HepG2 (cell line): Measurements from ENCODE around the gene C16orf90. TPM values are rescaled to one million over a fixed set of nuclear protein-coding genes. Genes with fewer than 3 reads are reported as not detected.

Source experiments
- CAMTA2 ChIP-seq: sonication (generic); formaldehyde crosslinking; IDR thresholded peaks from 2 replicates; pipeline ENCODE4 v1.4.0; 2020; ENCODE audit warnings: mild to moderate bottlenecking, missing genetic modification reagents, borderline replicate concordance
- CBFB ChIP-seq: sonication (generic); formaldehyde crosslinking; IDR thresholded peaks from 2 replicates; pipeline ENCODE4 v1.4.0; 2020; ENCODE audit warnings: missing genetic modification reagents
- CEBPB ChIP-seq: IDR thresholded peaks from 2 replicates; pipeline ENCODE4 v1.6.1; 2011; ENCODE audit warnings: low read depth, low read length, improper control_type of control experiment, borderline replicate concordance
- HMGA1 ChIP-seq: sonication (generic); formaldehyde crosslinking; conservative IDR thresholded peaks from 2 replicates; pipeline ENCODE4 v1.4.0; 2020; ENCODE audit warnings: missing genetic modification reagents
- NCOR1 ChIP-seq: fragments of 200-600 bp; sonication (generic); IDR thresholded peaks from 2 replicates; pipeline ENCODE4 v1.7.0; 2017; ENCODE audit warnings: antibody characterized with exemption, low read length, borderline replicate concordance
- PHF20 ChIP-seq: sonication (generic); formaldehyde crosslinking; IDR thresholded peaks from 2 replicates; pipeline ENCODE4 v1.5.0; 2020; ENCODE audit warnings: mild to moderate bottlenecking, missing genetic modification reagents
- RARA ChIP-seq: IDR thresholded peaks from 2 replicates; pipeline ENCODE4 v1.6.1; 2016; ENCODE audit warnings: missing genetic modification reagents, missing compliant biosample characterization
- SP4 ChIP-seq: sonication (generic); formaldehyde crosslinking; IDR thresholded peaks from 2 replicates; pipeline ENCODE4 v1.8.1; 2023; ENCODE audit warnings: mild to moderate bottlenecking, missing genetic modification reagents
- TGIF2 ChIP-seq: IDR thresholded peaks from 2 replicates; pipeline ENCODE4 v1.6.1; 2016; ENCODE audit warnings: control low read depth, missing compliant biosample characterization
- XRCC5 ChIP-seq: fragments of 200-400 bp; formaldehyde crosslinking; optimal IDR thresholded peaks from 2 replicates; pipeline ENCODE3; 2017; ENCODE audit warnings: mild to moderate bottlenecking, low read length
- ZC3H4 ChIP-seq: sonication (generic); formaldehyde crosslinking; IDR thresholded peaks from 2 replicates; pipeline ENCODE4 v1.4.0; 2020; ENCODE audit warnings: missing genetic modification reagents, borderline replicate concordance
- ZNF678 ChIP-seq: sonication (generic); formaldehyde crosslinking; IDR thresholded peaks from 2 replicates; pipeline ENCODE4 v1.4.0; 2020; ENCODE audit warnings: mild to moderate bottlenecking, missing genetic modification reagents
- ZNF749 ChIP-seq: sonication (generic); formaldehyde crosslinking; IDR thresholded peaks from 2 replicates; pipeline ENCODE4 v1.8.0; 2022; ENCODE audit warnings: mild to moderate bottlenecking, missing genetic modification reagents, moderate library complexity, borderline replicate concordance
- polyA plus RNA-seq, 8 experiments: library from polyadenylated mRNA; depleted of rRNA in 3 of 8; stranded (reverse) in 7 of 8; unstranded in 1 of 8; fragments of >200 nt; fragmentation: Illumina TruSeq in 4 of 8; extraction: Trizol in 4 of 8; gene quantifications; 2 replicates each; pipeline versions ENCODE4 v1.2.1 to v1.2.3, GENCODE V29; 2011 to 2016; ENCODE audit warnings: low read depth in 4 of 8, missing spikeins in 1 of 8, mixed read lengths in 1 of 8; ENCODE audit not compliant: insufficient read depth in 1 of 8
- total RNA-seq, 5 experiments: library from RNA; depleted of rRNA; stranded (reverse); fragments of >200 nt; fragmentation: Illumina TruSeq; extraction: Trizol; gene quantifications; 2 replicates each; pipeline ENCODE4 v1.2.3, GENCODE V29; 2016; ENCODE audit warnings: low read depth in 1 of 5
- TF ChIP-seq, protein P1 (sequence below): sonication (generic); formaldehyde crosslinking; IDR thresholded peaks from 2 replicates; pipeline ENCODE4 v1.8.0; 2022; ENCODE audit warnings: missing genetic modification reagents, low read depth, mild to moderate bottlenecking, borderline replicate concordance
- TF ChIP-seq, protein P2 (sequence below): sonication (generic); formaldehyde crosslinking; conservative IDR thresholded peaks from 2 replicates; pipeline ENCODE4 v1.4.0; 2020; ENCODE audit warnings: missing genetic modification reagents
- TF ChIP-seq, protein P3 (sequence below): IDR thresholded peaks from 2 replicates; pipeline ENCODE4 v1.6.1; 2016; ENCODE audit warnings: missing genetic modification reagents, missing compliant biosample characterization
- TF ChIP-seq, protein P4 (sequence below): sonication (generic); IDR thresholded peaks from 2 replicates; pipeline ENCODE4 v1.6.1; 2016; ENCODE audit warnings: low read depth, borderline replicate concordance

The C16orf90 gene
- total and polyA plus RNA-seq, 2 of the 13 experiments (the other 11 are each of a cell fraction or from before 2014, with no cell fraction given), result not detected

DNA sequence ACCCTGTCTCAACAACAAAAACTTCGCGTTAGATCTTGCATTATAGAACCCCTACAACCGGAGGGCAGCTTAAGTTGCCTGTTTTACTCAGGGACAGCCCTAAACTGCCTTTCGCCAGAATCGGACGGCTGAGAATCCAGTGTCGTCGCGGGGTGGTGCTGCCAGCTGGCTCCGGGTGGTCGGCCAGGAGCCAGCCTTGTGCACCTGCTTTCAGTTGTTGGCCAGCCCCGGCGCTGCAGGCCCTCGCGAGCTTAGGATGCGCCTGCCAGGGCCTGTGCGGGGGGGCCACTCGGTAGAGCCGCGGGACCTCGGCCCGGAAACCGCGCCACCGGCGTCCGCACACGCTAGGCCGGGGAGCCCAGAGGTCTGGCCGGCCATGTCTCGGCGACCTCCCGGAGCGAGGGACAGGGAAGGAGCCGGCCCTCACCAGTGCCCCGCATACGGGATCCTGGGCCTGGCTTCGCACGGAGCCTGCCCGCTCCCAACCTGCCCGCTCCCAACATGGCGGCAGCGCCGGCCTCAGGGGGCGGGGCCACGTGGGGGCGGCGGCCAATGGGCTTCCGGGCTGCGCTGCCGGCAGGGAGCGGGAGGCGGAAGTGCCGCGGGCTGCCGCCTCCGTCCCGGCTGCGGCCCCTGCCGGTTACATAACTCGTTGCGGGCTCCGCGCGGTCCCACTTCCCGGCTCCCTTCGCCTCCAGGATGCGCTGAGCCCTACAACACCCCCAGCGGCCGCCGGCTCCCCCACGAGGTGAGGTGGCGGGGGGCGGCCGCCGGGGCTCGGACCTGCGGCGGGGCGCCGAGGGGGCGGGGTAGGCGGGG is 37.6 kb downstream of the C16orf90 start (continued):
- peak; percentile 5; the same call in 1 of the 2 replicates for TF ChIP-seq RARA (CRISPR knock-in tag)
- TF ChIP-seq ZC3H4 (CRISPR knock-in tag), result 0 out of 2 replicates have a peak, but pooled peaks have one; percentile 48
- peak; percentile 95 for TF ChIP-seq SP4 (CRISPR knock-in tag)
- TF ChIP-seq, protein P1, sequence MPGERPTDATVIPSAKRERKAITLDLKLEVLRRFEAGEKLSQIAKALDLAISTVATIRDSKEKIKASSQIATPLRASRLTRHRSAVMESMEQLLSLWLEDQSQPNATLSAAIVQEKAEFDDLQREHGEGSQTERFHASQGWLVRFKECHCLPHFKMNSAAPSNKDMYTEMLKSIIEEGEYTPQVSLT (CRISPR knock-in tag), result no peak
- peak; percentile 21 for TF ChIP-seq XRCC5
- no peak; the same call in 1 of the 2 replicates for TF ChIP-seq TGIF2 (CRISPR knock-in tag)
- TF ChIP-seq CEBPB, result peak; percentile 37; the same call in 1 of the 2 replicates
- TF ChIP-seq ZNF749 (CRISPR knock-in tag), result 0 out of 2 replicates have a peak, but pooled peaks have one; percentile 42
- no peak for TF ChIP-seq NCOR1
- TF ChIP-seq HMGA1 (CRISPR knock-in tag), result no peak
- peak; percentile 63 for TF ChIP-seq PHF20 (CRISPR knock-in tag)
- TF ChIP-seq, protein P2, sequence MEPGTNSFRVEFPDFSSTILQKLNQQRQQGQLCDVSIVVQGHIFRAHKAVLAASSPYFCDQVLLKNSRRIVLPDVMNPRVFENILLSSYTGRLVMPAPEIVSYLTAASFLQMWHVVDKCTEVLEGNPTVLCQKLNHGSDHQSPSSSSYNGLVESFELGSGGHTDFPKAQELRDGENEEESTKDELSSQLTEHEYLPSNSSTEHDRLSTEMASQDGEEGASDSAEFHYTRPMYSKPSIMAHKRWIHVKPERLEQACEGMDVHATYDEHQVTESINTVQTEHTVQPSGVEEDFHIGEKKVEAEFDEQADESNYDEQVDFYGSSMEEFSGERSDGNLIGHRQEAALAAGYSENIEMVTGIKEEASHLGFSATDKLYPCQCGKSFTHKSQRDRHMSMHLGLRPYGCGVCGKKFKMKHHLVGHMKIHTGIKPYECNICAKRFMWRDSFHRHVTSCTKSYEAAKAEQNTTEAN (CRISPR knock-in tag), result 0 out of 2 replicates have a peak, but pooled peaks have one; percentile 23
- TF ChIP-seq CAMTA2 (CRISPR knock-in tag), result peak; percentile 57; the same call in 1 of the 2 replicates
- TF ChIP-seq, protein P3, sequence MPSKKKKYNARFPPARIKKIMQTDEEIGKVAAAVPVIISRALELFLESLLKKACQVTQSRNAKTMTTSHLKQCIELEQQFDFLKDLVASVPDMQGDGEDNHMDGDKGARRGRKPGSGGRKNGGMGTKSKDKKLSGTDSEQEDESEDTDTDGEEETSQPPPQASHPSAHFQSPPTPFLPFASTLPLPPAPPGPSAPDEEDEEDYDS, result 0 out of 2 replicates have a peak, but pooled peaks have one; percentile 23
- TF ChIP-seq, protein P4, sequence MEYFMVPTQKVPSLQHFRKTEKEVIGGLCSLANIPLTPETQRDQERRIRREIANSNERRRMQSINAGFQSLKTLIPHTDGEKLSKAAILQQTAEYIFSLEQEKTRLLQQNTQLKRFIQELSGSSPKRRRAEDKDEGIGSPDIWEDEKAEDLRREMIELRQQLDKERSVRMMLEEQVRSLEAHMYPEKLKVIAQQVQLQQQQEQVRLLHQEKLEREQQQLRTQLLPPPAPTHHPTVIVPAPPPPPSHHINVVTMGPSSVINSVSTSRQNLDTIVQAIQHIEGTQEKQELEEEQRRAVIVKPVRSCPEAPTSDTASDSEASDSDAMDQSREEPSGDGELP, result peak; percentile 42; the same call in 1 of the 2 replicates
- TF ChIP-seq ZNF678 (CRISPR knock-in tag), result no peak; the same call in 1 of the 2 replicates
- TF ChIP-seq CBFB (CRISPR knock-in tag), result no peak; the same call in 1 of the 2 replicates
